Fibroblast of villous mesenchyme (primary cell): ENCODE results near the gene ACY1. TPM values are rescaled to one million over a fixed set of nuclear protein-coding genes. Genes with fewer than 3 reads are reported as not detected.

Experiments used
- DNase-seq: peaks from one replicate; pipeline ENCODE4 v3.0.0-alpha.2; 2010; ENCODE audit warnings: low read depth
- H3K4me3 ChIP-seq: 2 replicates; pipeline ENCODE4 v1.5.1; 2011; ENCODE audit warnings: low read depth, mild to moderate bottlenecking, low read length
- total RNA-seq: library from RNA; depleted of rRNA; stranded (reverse); fragments of >200 nt; gene quantifications from 2 replicates; pipeline ENCODE4 v1.2.3, GENCODE V29; 2012
- TF ChIP-seq, protein P1 (sequence below): IDR thresholded peaks from 2 replicates; pipeline ENCODE4 v1.5.1; 2012; ENCODE audit warnings: low read depth, mild to moderate bottlenecking, low read length; ENCODE audit not compliant: insufficient read depth

ACY1 gene
- total RNA-seq, 1 donor, result 23.3 TPM

DNA sequence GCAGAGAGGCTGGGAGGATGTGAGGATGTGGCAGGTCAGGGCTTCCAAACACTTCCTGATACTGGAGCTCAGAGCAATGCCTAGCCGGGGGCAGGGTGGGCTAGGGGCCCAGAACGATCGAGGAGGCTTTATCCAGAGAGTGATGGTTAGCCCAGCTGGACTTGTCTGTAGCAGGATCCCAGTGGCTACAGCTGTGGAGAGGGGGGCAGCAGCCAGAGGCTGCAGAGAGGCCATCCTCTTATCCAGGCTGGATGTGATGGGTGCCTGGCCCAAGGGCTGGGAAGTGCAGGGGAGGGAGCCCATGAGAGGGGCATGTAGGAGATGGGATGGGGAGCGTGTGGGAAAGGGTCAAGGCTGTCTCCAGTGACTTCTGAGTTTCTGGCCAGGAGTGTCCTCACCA is 36.5 kb upstream of the ACY1 start:
- no peak overlapping the region for H3K4me3 ChIP-seq
- no peak for DNase-seq
- TF ChIP-seq, protein P1, sequence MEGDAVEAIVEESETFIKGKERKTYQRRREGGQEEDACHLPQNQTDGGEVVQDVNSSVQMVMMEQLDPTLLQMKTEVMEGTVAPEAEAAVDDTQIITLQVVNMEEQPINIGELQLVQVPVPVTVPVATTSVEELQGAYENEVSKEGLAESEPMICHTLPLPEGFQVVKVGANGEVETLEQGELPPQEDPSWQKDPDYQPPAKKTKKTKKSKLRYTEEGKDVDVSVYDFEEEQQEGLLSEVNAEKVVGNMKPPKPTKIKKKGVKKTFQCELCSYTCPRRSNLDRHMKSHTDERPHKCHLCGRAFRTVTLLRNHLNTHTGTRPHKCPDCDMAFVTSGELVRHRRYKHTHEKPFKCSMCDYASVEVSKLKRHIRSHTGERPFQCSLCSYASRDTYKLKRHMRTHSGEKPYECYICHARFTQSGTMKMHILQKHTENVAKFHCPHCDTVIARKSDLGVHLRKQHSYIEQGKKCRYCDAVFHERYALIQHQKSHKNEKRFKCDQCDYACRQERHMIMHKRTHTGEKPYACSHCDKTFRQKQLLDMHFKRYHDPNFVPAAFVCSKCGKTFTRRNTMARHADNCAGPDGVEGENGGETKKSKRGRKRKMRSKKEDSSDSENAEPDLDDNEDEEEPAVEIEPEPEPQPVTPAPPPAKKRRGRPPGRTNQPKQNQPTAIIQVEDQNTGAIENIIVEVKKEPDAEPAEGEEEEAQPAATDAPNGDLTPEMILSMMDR, result no peak

DNA sequence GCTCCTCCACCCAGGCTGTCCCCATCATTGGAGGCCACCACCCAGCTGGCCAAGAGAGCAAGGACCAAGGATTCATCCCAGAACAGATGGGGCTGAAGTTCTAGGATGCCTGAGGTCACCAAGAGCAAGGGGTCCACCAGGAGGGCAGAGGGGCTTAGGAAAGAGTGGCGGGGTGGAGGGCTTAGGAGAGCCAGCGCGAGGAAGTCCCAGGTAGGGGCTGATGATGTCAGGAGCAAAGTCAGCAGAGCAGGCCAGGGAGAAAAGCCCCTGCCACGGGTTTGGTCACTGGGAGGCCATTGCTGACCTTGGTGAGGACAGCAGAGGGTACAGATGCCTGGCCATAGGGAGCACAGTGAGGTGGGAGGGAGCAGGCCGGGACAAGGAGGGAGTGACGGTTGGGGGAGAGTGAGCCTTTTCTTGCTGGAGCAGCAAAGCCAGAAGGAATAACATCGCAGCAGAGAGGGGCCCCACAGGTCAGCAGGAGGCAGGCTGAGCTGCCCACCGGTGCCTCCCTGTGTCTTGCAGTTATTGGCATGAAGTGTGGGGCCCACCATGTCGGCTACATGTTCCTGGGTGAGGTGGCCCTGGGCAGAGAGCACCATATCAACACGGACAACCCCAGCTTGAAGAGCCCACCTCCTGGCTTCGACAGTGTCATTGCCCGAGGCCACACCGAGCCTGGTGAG is 36.0 kb upstream of the ACY1 start:
- no peak overlapping the region for H3K4me3 ChIP-seq
- TF ChIP-seq, protein P1, result no peak
- no peak for DNase-seq

DNA sequence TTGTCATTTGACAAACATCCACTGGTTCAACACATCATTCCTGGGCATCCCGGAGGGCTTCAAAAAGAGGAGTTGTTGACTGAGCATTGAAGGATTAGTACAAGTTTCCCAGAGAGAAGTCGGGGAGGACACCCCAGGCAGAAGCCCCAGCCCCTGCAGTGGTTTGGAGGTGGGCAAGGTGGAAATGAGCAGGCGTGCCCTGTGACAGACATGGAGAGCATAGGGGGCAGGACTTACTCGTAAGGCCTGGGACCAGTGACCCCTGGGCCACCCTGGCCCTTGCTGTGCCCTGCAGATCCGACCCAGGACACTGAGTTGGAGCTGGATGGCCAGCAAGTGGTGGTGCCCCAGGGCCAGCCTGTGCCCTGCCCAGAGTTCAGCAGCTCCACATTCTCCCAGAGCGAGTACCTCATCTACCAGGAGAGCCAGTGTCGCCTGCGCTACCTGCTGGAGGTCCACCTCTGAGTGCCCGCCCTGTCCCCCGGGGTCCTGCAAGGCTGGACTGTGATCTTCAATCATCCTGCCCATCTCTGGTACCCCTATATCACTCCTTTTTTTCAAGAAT is 35.2 kb upstream of the ACY1 start:
- no peak overlapping the region for H3K4me3 ChIP-seq
- TF ChIP-seq, protein P1, result no peak
- no peak for DNase-seq

DNA sequence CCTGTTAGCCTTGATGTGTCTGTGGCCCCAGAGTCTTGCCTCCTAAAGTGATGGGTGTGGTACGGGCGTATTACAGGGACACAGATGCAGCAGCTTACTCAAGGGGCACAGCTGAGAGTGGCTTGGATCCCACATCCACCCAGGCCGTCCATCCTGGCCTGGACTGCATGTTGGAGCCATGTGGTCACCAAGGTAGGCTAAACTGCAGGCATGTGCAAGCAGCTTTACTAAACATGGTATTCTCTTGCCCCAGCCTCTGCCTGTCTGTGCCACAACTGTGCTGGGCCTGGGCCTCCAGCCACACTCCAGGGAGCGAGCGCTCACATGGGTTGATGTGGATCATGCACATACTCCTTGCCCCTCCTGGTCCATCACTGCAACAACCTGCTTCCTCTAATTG is 34.2 kb upstream of the ACY1 start:
- no peak for DNase-seq
- TF ChIP-seq, protein P1, result no peak
- H3K4me3 ChIP-seq, result no peak overlapping the region

DNA sequence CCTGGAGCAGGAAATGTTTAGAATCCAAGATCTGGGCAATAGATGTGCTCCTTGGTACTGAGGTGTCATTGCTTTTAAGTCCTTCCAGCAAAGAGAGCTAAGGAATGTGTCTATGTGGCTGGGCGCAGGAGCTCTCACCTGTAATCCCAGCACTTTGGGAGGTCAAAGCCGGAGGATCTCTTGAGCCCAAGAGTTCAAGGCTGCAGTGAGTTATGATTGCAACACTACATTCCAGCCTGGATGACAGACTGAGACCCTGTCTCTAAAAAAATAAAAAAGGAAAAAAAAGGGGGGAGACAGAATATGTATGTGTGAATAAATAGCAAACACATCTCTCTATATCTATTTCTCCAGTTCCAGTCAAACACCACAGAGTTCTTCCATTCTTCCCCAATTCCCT is 32.4 kb upstream of the ACY1 start:
- H3K4me3 ChIP-seq, result no peak overlapping the region
- DNase-seq, result no peak
- TF ChIP-seq, protein P1, result no peak

DNA sequence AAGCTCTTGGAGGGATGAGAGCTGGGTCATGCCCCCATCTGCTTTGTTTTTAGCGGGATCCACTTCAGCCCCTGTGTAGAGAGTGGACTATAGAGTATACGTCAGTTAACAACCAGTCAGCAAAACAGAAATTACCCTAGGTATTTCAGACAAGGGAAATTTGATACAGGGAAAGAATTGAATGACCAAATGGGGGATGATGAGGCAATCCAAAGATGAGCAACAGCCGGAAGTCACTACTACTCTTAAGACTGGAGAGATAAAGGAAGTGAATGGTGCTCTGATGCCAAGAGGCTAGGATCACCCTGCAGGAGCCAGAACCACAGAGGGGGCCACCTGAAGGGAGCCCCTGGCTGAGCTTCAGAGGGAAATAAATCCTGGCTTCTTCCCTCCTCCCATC is 29.9 kb upstream of the ACY1 start:
- TF ChIP-seq, protein P1, result no peak
- H3K4me3 ChIP-seq, result no peak overlapping the region
- peak; percentile 59 for DNase-seq

DNA sequence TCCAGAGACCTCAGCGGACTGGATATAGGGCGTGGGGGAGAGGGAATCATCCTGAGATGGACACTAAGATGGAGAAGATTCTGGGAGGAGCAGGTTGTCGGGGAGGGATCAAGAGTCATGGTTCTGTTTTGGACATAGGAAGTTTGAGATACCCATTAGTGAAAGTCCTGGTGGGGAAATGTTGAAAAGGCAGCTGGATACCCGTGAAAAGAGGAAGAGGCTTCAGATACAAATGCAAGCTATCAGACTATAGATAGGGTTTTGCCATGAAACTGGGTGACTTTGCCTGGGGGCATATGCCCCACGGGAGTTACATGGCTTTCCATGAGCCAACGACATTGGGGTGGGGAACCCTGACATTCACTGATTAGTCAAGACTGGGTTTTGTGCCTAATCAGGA is 29.2 kb upstream of the ACY1 start:
- DNase-seq, result no peak
- TF ChIP-seq, protein P1, result no peak
- no peak overlapping the region for H3K4me3 ChIP-seq
